H9 (cell line): ENCODE data around the gene TRIO. TPM values are rescaled to one million over a fixed set of nuclear protein-coding genes. Genes with fewer than 3 reads are reported as not detected.

ENCODE experiments used
- DNase-seq: peaks from one replicate; pipeline ENCODE4 v3.0.0-alpha.2; 2017
- H2AFZ ChIP-seq: one replicate; pipeline ENCODE4 v1.6.1; 2013; ENCODE audit warnings: mild to moderate bottlenecking, low read length, control low read depth, moderate library complexity
- H2AK5ac ChIP-seq: 2 replicates; pipeline ENCODE4 v1.6.1; 2013; ENCODE audit warnings: low read length, control low read depth, mixed read lengths; ENCODE audit not compliant: insufficient read length
- H2BK120ac ChIP-seq: one replicate; pipeline ENCODE4 v1.6.1; 2013; ENCODE audit warnings: low read depth, mild to moderate bottlenecking, low read length, control low read depth, inconsistent platforms; ENCODE audit not compliant: poor library complexity, severe bottlenecking
- H2BK12ac ChIP-seq: 2 replicates; pipeline ENCODE4 v1.6.1; 2013; ENCODE audit warnings: low read length, control low read depth, mixed read lengths, low read depth; ENCODE audit not compliant: insufficient read length
- H2BK15ac ChIP-seq: 2 replicates; pipeline ENCODE4 v1.6.1; 2013; ENCODE audit warnings: low read depth, low read length, control low read depth
- H2BK20ac ChIP-seq: one replicate; pipeline ENCODE4 v1.6.1; 2013; ENCODE audit warnings: low read depth, mild to moderate bottlenecking, low read length, control low read depth, inconsistent platforms; ENCODE audit not compliant: poor library complexity, severe bottlenecking
- H2BK5ac ChIP-seq: 2 replicates; pipeline ENCODE4 v1.6.1; 2013; ENCODE audit warnings: low read length, control low read depth, mixed read lengths; ENCODE audit not compliant: insufficient read length
- H3K14ac ChIP-seq: 2 replicates; pipeline ENCODE4 v1.6.1; 2013; ENCODE audit warnings: low read length, control low read depth; ENCODE audit not compliant: insufficient read depth
- H3K18ac ChIP-seq: 2 replicates; pipeline ENCODE4 v1.6.1; 2013; ENCODE audit warnings: low read depth, mild to moderate bottlenecking, mixed read lengths, low read length, control low read depth; ENCODE audit not compliant: insufficient read length
- H3K23ac ChIP-seq: 2 replicates; pipeline ENCODE4 v1.6.1; 2013; ENCODE audit warnings: low read length, control low read depth, mixed read lengths, low read depth; ENCODE audit not compliant: insufficient read length
- H3K23me2 ChIP-seq: 2 replicates; pipeline ENCODE4 v1.6.1; 2013; ENCODE audit warnings: low read depth, mild to moderate bottlenecking, mixed read lengths, low read length, control low read depth; ENCODE audit not compliant: insufficient read length, poor library complexity, severe bottlenecking
- H3K27ac ChIP-seq: 2 replicates; pipeline ENCODE4 v1.5.1; 2013; ENCODE audit warnings: low read length, control low read depth, mixed read lengths, low read depth; ENCODE audit not compliant: insufficient read length
- H3K27me3 ChIP-seq: 2 replicates; pipeline ENCODE4 v1.6.1; 2013; ENCODE audit warnings: low read length, control low read depth, inconsistent platforms; ENCODE audit not compliant: insufficient read depth
- H3K4ac ChIP-seq: 2 replicates; pipeline ENCODE4 v1.6.1; 2013; ENCODE audit warnings: low read depth, mild to moderate bottlenecking, control low read depth, inconsistent platforms, low read length, moderate library complexity
- H3K4me1 ChIP-seq: 2 replicates; pipeline ENCODE4 v1.6.1; 2013; ENCODE audit warnings: low read length, control low read depth, inconsistent platforms; ENCODE audit not compliant: insufficient read depth
- H3K4me2 ChIP-seq: 2 replicates; pipeline ENCODE4 v1.6.1; 2013; ENCODE audit warnings: low read length, control low read depth, mixed read lengths; ENCODE audit not compliant: insufficient read length, insufficient read depth
- H3K56ac ChIP-seq: 2 replicates; pipeline ENCODE4 v1.6.1; 2013; ENCODE audit warnings: low read depth, mild to moderate bottlenecking, mixed read lengths, low read length, control low read depth; ENCODE audit not compliant: insufficient read length
- H3K79me1 ChIP-seq: 2 replicates; pipeline ENCODE4 v1.6.1; 2013; ENCODE audit warnings: low read depth, mild to moderate bottlenecking, moderate library complexity, low read length, control low read depth, inconsistent platforms; ENCODE audit not compliant: insufficient read depth, poor library complexity, severe bottlenecking
- H3K79me2 ChIP-seq: 2 replicates; pipeline ENCODE4 v1.6.1; 2013; ENCODE audit warnings: low read length, control low read depth, inconsistent platforms; ENCODE audit not compliant: insufficient read depth
- H3K9ac ChIP-seq: 2 replicates; pipeline ENCODE4 v1.6.1; 2013; ENCODE audit warnings: low read length, control low read depth, mixed read lengths; ENCODE audit not compliant: insufficient read length; ENCODE audit errors: extremely low read depth
- H3K9me3 ChIP-seq: one replicate; pipeline ENCODE4 v1.6.1; 2013; ENCODE audit warnings: low read depth, low read length, inconsistent platforms; ENCODE audit not compliant: control insufficient read depth
- H3T11ph ChIP-seq: one replicate; pipeline ENCODE4 v1.6.1; 2013; ENCODE audit warnings: mild to moderate bottlenecking, low read length, control low read depth, inconsistent platforms
- H4K20me1 ChIP-seq: one replicate; pipeline ENCODE4 v1.6.1; 2013; ENCODE audit not compliant: control insufficient read depth, insufficient read length, insufficient read depth
- H4K5ac ChIP-seq: 2 replicates; pipeline ENCODE4 v1.6.1; 2013; ENCODE audit warnings: low read depth, mild to moderate bottlenecking, mixed read lengths, low read length, control low read depth; ENCODE audit not compliant: insufficient read length
- H4K8ac ChIP-seq: replicated peaks from 2 replicates; pipeline ENCODE4 v1.6.1; 2013; ENCODE audit warnings: low read length, control low read depth, mixed read lengths, low read depth; ENCODE audit not compliant: insufficient read length
- H4K91ac ChIP-seq: 2 replicates; pipeline ENCODE4 v1.6.1; 2013; ENCODE audit warnings: low read depth, mild to moderate bottlenecking, moderate library complexity, mixed read lengths, low read length, control low read depth; ENCODE audit not compliant: insufficient read length
- H3K27ac Mint-ChIP-seq, 3 experiments: 2 replicates in 2 of 3; 3 replicates in 1 of 3; pipeline ENCODE4 v1.8.0; 2020 to 2021; ENCODE audit warnings: mixed read lengths in 3 of 3, mild to moderate bottlenecking in 1 of 3, moderate library complexity in 1 of 3
- H3K27me3 Mint-ChIP-seq: 2 replicates; pipeline ENCODE4 v1.8.0; 2021; ENCODE audit warnings: low read depth, mild to moderate bottlenecking, moderate library complexity, mixed read lengths
- H3K36me3 Mint-ChIP-seq, 3 experiments: 2 replicates in 2 of 3; 3 replicates in 1 of 3; pipeline ENCODE4 v1.8.0; 2020 to 2021; ENCODE audit warnings: low read depth in 3 of 3, mixed read lengths in 3 of 3; ENCODE audit not compliant: insufficient read depth in 1 of 3
- H3K4me1 Mint-ChIP-seq, 2 experiments: 2 replicates each; pipeline ENCODE4 v1.8.0; 2020; ENCODE audit warnings: mixed read lengths in 2 of 2
- H3K4me3 Mint-ChIP-seq, 2 experiments: 2 replicates in 1 of 2; 3 replicates in 1 of 2; pipeline ENCODE4 v1.8.0; 2020 to 2021; ENCODE audit warnings: mild to moderate bottlenecking in 2 of 2, mixed read lengths in 2 of 2, moderate library complexity in 1 of 2
- H3K9me3 Mint-ChIP-seq, 2 experiments: 2 replicates in 1 of 2; 3 replicates in 1 of 2; pipeline ENCODE4 v1.8.0; 2020; ENCODE audit warnings: mild to moderate bottlenecking in 2 of 2, mixed read lengths in 2 of 2, moderate library complexity in 1 of 2
- WGBS: extraction: QIAGEN DNeasy Blood & Tissue Kit; methylation state at CpG from one replicate; pipeline ENCODE4 v1.1.7; 2013; ENCODE audit warnings: missing lambda C conversion rate, low lambda C conversion rate, mixed read lengths; ENCODE audit not compliant: insufficient read length; ENCODE audit errors: extremely low coverage; 5-methylcytosine and 5-hydroxymethylcytosine counted together
- total RNA-seq: library from RNA; stranded (reverse); gene quantifications from 2 replicates; pipeline ENCODE4 v1.2.1, GENCODE V29; 2021
- TF ChIP-seq, protein P1 (sequence below): fragments of 200-600 bp; sonication (generic); conservative IDR thresholded peaks from 3 replicates; pipeline ENCODE4 v1.8.0; 2021; ENCODE audit warnings: antibody characterized with exemption, mild to moderate bottlenecking

TRIO gene
- total RNA-seq, 1 experiment from 2014 or later = 87.8 TPM

DNA sequence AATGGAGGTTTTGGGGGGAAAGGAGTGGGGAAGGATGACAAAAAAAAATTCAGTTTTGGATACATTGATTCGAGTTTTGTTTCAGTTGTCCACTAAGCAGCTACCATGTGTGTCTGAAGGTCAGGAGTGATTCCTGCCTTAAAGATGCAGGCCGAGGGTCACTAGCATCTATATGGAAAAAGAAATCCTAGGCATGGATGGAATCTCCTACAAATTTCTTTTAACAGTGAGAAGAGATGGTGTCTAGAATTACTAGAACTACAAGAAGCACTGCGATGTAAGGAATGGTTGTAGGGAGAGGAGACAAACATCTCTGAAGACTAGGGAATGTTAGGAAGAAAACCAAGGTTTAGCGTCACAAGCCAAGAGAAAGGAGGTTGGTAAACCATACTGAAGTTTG is 19.6 kb upstream of the TRIO start:
- WGBS = no CpG with 5 or more reads among the region's 4 CpGs
- no peak overlapping the region for H2BK120ac ChIP-seq
- H2AFZ ChIP-seq = no peak overlapping the region
- no peaks in the 10 kb centered on the region for H3K9me3 ChIP-seq
- H2BK15ac ChIP-seq = no peak overlapping the region
- DNase-seq = no peak
- no peak overlapping the region for H2BK12ac ChIP-seq
- H3K4me2 ChIP-seq = no peak overlapping the region
- no peak overlapping the region for H2BK20ac ChIP-seq
- no peaks in the 10 kb centered on the region; the same call in 1 of the 2 replicates for H3K4me1 ChIP-seq
- H3K27ac ChIP-seq = no peak overlapping the region
- H3K4me3 Mint-ChIP-seq = no peak overlapping the region
- no peak overlapping the region for H4K91ac ChIP-seq
- TF ChIP-seq, protein P1, sequence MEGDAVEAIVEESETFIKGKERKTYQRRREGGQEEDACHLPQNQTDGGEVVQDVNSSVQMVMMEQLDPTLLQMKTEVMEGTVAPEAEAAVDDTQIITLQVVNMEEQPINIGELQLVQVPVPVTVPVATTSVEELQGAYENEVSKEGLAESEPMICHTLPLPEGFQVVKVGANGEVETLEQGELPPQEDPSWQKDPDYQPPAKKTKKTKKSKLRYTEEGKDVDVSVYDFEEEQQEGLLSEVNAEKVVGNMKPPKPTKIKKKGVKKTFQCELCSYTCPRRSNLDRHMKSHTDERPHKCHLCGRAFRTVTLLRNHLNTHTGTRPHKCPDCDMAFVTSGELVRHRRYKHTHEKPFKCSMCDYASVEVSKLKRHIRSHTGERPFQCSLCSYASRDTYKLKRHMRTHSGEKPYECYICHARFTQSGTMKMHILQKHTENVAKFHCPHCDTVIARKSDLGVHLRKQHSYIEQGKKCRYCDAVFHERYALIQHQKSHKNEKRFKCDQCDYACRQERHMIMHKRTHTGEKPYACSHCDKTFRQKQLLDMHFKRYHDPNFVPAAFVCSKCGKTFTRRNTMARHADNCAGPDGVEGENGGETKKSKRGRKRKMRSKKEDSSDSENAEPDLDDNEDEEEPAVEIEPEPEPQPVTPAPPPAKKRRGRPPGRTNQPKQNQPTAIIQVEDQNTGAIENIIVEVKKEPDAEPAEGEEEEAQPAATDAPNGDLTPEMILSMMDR = no peak
- H3K79me1 ChIP-seq = no peaks in the 10 kb centered on the region
- H3K18ac ChIP-seq = no peak overlapping the region
- no peaks in the 10 kb centered on the region for H3K9me3 Mint-ChIP-seq
- no peak overlapping the region for H2AK5ac ChIP-seq
- no peak overlapping the region for H3K23ac ChIP-seq
- H3K23me2 ChIP-seq = no peaks in the 10 kb centered on the region
- H4K20me1 ChIP-seq = no peaks in the 10 kb centered on the region
- no peak overlapping the region for H3K27ac Mint-ChIP-seq
- H4K8ac ChIP-seq = no peak overlapping the region
- no peak overlapping the region for H3K14ac ChIP-seq
- H3K4me1 Mint-ChIP-seq = peaks cover 8% of the 10 kb centered on the region in 2 experiments
- no peak overlapping the region for H3K56ac ChIP-seq
- H4K5ac ChIP-seq = no peak overlapping the region
- H3T11ph ChIP-seq = no peak overlapping the region
- no peak overlapping the region for H2BK5ac ChIP-seq
- no peak overlapping the region for H3K9ac ChIP-seq
- no peaks in the 10 kb centered on the region for H3K36me3 Mint-ChIP-seq
- H3K4ac ChIP-seq = no peak overlapping the region
- no peaks in the 10 kb centered on the region for H3K79me2 ChIP-seq
- peaks cover 11% of the 10 kb centered on the region for H3K27me3 Mint-ChIP-seq
- no peaks in the 10 kb centered on the region; the same call in 1 of the 2 replicates for H3K27me3 ChIP-seq
